Progenitor cell of endocrine pancreas (in vitro differentiated cells): ENCODE results near the gene EPM2A. TPM values are rescaled to one million over a fixed set of nuclear protein-coding genes. Genes with fewer than 3 reads are reported as not detected.

ENCODE experiments used
- DNase-seq: peaks from one replicate; pipeline ENCODE4 v3.0.0; 2021; ENCODE audit warnings: low spot score; ENCODE audit not compliant: unreplicated experiment
- H3K27ac Mint-ChIP-seq: 2 replicates; pipeline ENCODE4 v1.8.0; 2021; ENCODE audit warnings: mild to moderate bottlenecking, moderate library complexity, mixed read lengths
- H3K27me3 Mint-ChIP-seq: 2 replicates; pipeline ENCODE4 v1.8.0; 2021; ENCODE audit warnings: mixed read lengths
- H3K36me3 Mint-ChIP-seq: 2 replicates; pipeline ENCODE4 v1.8.0; 2022; ENCODE audit warnings: mixed read lengths; ENCODE audit not compliant: insufficient read depth
- H3K4me1 Mint-ChIP-seq: 2 replicates; pipeline ENCODE4 v1.8.0; 2021; ENCODE audit warnings: low read depth, mixed read lengths
- H3K4me3 Mint-ChIP-seq: 2 replicates; pipeline ENCODE4 v1.8.0; 2021; ENCODE audit warnings: low read depth, mild to moderate bottlenecking, moderate library complexity, mixed read lengths
- H3K9me3 Mint-ChIP-seq: 2 replicates; pipeline ENCODE4 v1.8.0; 2021; ENCODE audit warnings: low read depth, mixed read lengths
- total RNA-seq: library from RNA; stranded (reverse); gene quantifications from 2 replicates; pipeline ENCODE4 v1.2.1, GENCODE V29; 2021
- TF ChIP-seq, protein P1 (sequence below): fragments of 200-600 bp; sonication (generic); IDR thresholded peaks from one replicate; pipeline ENCODE4 v1.5.0; 2021; ENCODE audit warnings: antibody characterized with exemption, mild to moderate bottlenecking; ENCODE audit not compliant: unreplicated experiment

Gene EPM2A
- total RNA-seq, 1 donor from 2014 or later, result 15.6 TPM

- Mint-ChIP-seq H3K9me3 (peaks cover under 1% of the 10 kb centered on the region), H3K4me1 (peaks cover 25% of the 10 kb centered on the region), H3K27me3 (no peaks in the 10 kb centered on the region), H3K4me3 (no peak overlapping the region), H3K36me3 (peaks cover 4% of the 10 kb centered on the region), H3K27ac (no peak overlapping the region)
- no peak for DNase-seq
- TF ChIP-seq, protein P1, sequence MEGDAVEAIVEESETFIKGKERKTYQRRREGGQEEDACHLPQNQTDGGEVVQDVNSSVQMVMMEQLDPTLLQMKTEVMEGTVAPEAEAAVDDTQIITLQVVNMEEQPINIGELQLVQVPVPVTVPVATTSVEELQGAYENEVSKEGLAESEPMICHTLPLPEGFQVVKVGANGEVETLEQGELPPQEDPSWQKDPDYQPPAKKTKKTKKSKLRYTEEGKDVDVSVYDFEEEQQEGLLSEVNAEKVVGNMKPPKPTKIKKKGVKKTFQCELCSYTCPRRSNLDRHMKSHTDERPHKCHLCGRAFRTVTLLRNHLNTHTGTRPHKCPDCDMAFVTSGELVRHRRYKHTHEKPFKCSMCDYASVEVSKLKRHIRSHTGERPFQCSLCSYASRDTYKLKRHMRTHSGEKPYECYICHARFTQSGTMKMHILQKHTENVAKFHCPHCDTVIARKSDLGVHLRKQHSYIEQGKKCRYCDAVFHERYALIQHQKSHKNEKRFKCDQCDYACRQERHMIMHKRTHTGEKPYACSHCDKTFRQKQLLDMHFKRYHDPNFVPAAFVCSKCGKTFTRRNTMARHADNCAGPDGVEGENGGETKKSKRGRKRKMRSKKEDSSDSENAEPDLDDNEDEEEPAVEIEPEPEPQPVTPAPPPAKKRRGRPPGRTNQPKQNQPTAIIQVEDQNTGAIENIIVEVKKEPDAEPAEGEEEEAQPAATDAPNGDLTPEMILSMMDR, result no peak
These were observed 87.2 kb downstream of the EPM2A start for GRCh38 chr6:145648149-145648548.

DNA sequence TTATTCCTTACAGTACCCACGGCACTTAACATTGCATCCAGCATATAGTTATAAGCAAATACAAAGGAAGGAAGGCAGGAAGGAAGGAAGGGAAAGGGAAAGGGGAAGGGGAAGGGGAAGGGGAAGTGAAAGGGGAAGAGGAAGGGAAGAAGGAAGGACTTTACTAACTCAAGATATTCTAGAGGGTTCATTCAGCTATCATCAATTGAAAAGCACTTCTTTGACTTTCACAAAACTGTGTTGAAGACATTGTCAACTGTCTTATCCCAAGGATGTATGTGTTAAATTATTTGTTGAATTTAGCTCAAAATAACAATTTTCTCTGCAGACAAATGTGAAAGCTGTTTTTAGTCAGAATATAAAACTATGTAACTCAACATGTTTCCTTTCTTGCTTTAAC is 87.7 kb downstream of the EPM2A start:
- Mint-ChIP-seq H3K9me3 (no peaks in the 10 kb centered on the region), H3K27ac (no peak overlapping the region), H3K4me3 (no peak overlapping the region), H3K36me3 (peaks cover 4% of the 10 kb centered on the region), H3K27me3 (no peaks in the 10 kb centered on the region), H3K4me1 (peaks cover 23% of the 10 kb centered on the region)
- TF ChIP-seq, protein P1, result no peak
- DNase-seq, result no peak

DNA sequence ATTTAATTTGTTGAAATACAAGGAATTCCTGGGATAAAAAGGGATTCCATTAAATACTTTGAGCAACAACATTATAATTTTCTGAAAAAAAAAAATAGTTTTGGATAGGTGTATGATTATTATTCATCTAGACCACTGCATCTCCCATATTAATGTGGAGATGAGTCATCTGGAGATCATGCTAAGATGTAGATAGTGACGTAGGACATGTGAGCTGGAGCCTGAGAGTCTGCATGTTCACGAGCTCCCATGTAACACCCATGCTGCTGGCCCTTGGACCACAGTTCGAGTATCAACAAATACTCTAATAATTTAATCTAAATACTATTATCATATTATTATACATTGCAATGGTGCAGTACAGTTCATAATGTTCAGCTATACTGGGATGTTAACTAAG is 91.6 kb downstream of the EPM2A start:
- H3K27ac Mint-ChIP-seq, result no peak overlapping the region
- H3K9me3 Mint-ChIP-seq, result peaks cover 3% of the 10 kb centered on the region
- no peak for DNase-seq
- H3K27me3 Mint-ChIP-seq, result no peaks in the 10 kb centered on the region
- no peak overlapping the region for H3K4me3 Mint-ChIP-seq
- H3K36me3 Mint-ChIP-seq, result peaks cover 3% of the 10 kb centered on the region
- TF ChIP-seq, protein P1, result no peak
- peaks cover 4% of the 10 kb centered on the region for H3K4me1 Mint-ChIP-seq

DNA sequence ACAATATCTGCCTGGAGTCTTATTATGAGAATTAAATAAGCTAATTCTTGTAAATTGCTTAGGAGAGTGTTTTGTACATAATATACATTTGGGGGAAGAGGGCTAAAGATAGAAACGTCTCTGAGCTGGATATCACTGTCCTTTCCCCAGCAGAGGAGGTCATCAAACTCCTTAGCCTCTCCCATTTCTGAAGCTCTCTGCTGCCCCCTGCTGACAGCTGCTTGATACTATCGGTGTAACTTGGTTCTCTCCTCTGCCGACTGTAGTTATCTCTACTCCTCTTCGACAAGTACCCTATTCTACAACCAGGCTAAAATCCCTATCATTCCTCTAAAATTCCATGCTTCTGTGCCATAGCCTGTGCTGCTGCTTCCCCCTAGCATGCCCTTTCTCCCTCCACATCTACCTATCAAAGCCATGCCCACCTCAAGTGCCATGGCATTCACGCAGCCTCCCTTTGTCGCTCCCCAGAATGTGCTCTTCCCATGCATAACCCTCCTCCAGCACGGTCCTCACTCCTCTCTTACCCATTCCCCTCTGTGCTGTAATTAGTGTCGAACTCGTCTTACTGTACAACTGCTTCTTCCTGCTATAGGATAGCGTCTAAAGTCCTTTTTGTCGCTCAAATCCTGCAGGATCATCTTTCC is 101.2 kb downstream of the EPM2A start:
- H3K27ac Mint-ChIP-seq, result peak overlapping the region; percentile 18

GRCh38 chr6:145632971-145633370 is 102.3 kb downstream of the EPM2A start:
- Mint-ChIP-seq H3K9me3 (peaks cover 3% of the 10 kb centered on the region), H3K27ac (no peak overlapping the region), H3K4me1 (peaks cover 17% of the 10 kb centered on the region), H3K27me3 (peaks cover 6% of the 10 kb centered on the region), H3K4me3 (no peak overlapping the region), H3K36me3 (peaks cover 16% of the 10 kb centered on the region)
- no peak for DNase-seq
- TF ChIP-seq, protein P1, result no peak

More for the DNA sequence above, 101.2 kb downstream of the EPM2A start:
- DNase-seq, result peak; percentile 80
- peaks cover 17% of the 10 kb centered on the region for H3K4me1 Mint-ChIP-seq
- peaks cover 3% of the 10 kb centered on the region for H3K9me3 Mint-ChIP-seq
- peaks cover 2% of the 10 kb centered on the region for H3K27me3 Mint-ChIP-seq
- H3K4me3 Mint-ChIP-seq, result no peak overlapping the region
- H3K36me3 Mint-ChIP-seq, result peaks cover 11% of the 10 kb centered on the region
- TF ChIP-seq, protein P1, result peak; percentile 89
